ENCODE data around the gene ASS1. TPM values are rescaled to one million over a fixed set of nuclear protein-coding genes. Genes with fewer than 3 reads are reported as not detected.

The ASS1 gene
- total and polyA plus RNA-seq, 2 of the 13 experiments (the other 11 are each of a cell fraction or from before 2014, with no cell fraction given) = 77.6 to 122 TPM

DNA sequence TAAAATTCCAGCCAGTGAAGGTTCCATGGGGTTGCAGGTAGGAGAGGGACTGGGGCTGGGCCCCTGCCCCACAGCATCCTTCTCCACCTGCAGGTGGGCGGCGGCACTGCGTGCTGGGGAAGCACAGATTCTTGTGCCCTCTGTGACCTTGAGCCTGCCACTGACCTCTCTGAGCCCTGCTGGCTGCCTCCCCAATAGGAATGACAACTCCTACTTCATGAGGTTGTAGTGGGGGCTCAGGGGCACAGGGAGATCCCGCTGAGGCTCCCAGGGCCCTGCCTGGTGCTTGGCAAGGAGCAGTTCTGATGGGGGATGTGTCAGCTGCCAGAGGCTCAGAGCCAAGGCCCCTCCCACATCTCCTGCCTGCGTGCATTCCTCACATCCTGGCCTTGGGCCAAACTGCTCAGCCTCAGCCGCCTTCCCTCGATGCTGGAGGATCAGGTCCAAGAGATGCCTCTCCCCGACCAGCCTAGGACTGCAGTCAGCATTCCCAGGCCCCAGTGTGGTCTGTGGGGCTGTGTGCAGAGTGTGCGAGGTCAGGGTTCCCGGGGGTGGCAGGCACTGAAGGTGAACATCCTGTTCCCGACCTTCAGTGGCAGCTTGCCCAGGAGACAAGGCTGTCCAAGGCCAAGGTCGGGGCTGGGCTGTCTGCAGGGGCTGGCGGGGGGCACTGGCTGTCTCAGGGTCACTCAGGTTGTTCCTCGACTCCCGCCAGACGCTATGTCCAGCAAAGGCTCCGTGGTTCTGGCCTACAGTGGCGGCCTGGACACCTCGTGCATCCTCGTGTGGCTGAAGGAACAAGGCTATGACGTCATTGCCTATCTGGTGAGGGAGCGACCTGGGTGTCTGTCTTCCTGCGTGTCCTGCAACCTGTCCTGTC, 7.0 kb downstream of the ASS1 start (continued):
- no peak for TF ChIP-seq RERE (CRISPR knock-in tag; IDR thresholded peaks at IDR 0.05; ENCODE audit: low read depth)
- peak; percentile 42; the same call in 1 of the 2 replicates for TF ChIP-seq TARDBP (CRISPR knock-in tag; IDR thresholded peaks at IDR 0.05)
- TF ChIP-seq MED8 (CRISPR knock-in tag; IDR thresholded peaks at IDR 0.05; ENCODE audit: insufficient replicate concordance) = no peak
- TF ChIP-seq HMGA1 (CRISPR knock-in tag; conservative IDR thresholded peaks at IDR 0.05) = no peak
- no peak for TF ChIP-seq ZNF501 (CRISPR knock-in tag; IDR thresholded peaks at IDR 0.05)
- TF ChIP-seq PTBP1 (IDR thresholded peaks at IDR 0.05; ENCODE audit: low read depth, low read length, poor library complexity, severe bottlenecking) = no peak
- TF ChIP-seq ZNF234 (CRISPR knock-in tag; conservative IDR thresholded peaks at IDR 0.05) = no peak
- TF ChIP-seq ZNF563 (CRISPR knock-in tag; IDR thresholded peaks at IDR 0.05) = no peak
- no peak for TF ChIP-seq CEBPG (CRISPR knock-in tag; IDR thresholded peaks at IDR 0.05)
- no peak for TF ChIP-seq ZNF3 (CRISPR knock-in tag; IDR thresholded peaks at IDR 0.05)
- 0 out of 2 replicates have a peak, but pooled peaks have one; percentile 50 for TF ChIP-seq BORCS8-MEF2B (CRISPR knock-in tag; IDR thresholded peaks at IDR 0.05)
- no peak for TF ChIP-seq FLYWCH1 (CRISPR knock-in tag; IDR thresholded peaks at IDR 0.05)
- TF ChIP-seq ZBTB1 (CRISPR knock-in tag; IDR thresholded peaks at IDR 0.05; ENCODE audit: borderline replicate concordance) = no peak
- TF ChIP-seq ETV5 (CRISPR knock-in tag; IDR thresholded peaks at IDR 0.05; ENCODE audit: borderline replicate concordance) = no peak; the same call in 1 of the 2 replicates
- TF ChIP-seq KMT2A (CRISPR knock-in tag; IDR thresholded peaks at IDR 0.05) = no peak
- TF ChIP-seq RXRA (CRISPR knock-in tag; IDR thresholded peaks at IDR 0.05) = peak; percentile 57; the same call in 1 of the 2 replicates
- TF ChIP-seq PHF8 (CRISPR knock-in tag; IDR thresholded peaks at IDR 0.05) = no peak
- no peak for TF ChIP-seq GATAD2A (CRISPR knock-in tag; IDR thresholded peaks at IDR 0.05)
- no peak for TF ChIP-seq ATF7-NPFF (CRISPR knock-in tag; IDR thresholded peaks at IDR 0.05; ENCODE audit: low read depth)
- 0 out of 2 replicates have a peak, but pooled peaks have one; percentile 11 for TF ChIP-seq DR1 (CRISPR knock-in tag; IDR thresholded peaks at IDR 0.05)
- TF ChIP-seq ZMYM2 (CRISPR knock-in tag; IDR thresholded peaks at IDR 0.05) = no peak
- TF ChIP-seq ZNF597 (CRISPR knock-in tag; IDR thresholded peaks at IDR 0.05) = no peak
- TF ChIP-seq ZFP1 (CRISPR knock-in tag; IDR thresholded peaks at IDR 0.05) = no peak

Data from HepG2 (cell line).